ENCODE results near the gene TMEM232.
"Not testable (repeated sequence)": the region's sequence is repeated elsewhere in the genome, so short reads cannot be mapped to it uniquely, and the experiment has no call there.

Gene TMEM232

DNA sequence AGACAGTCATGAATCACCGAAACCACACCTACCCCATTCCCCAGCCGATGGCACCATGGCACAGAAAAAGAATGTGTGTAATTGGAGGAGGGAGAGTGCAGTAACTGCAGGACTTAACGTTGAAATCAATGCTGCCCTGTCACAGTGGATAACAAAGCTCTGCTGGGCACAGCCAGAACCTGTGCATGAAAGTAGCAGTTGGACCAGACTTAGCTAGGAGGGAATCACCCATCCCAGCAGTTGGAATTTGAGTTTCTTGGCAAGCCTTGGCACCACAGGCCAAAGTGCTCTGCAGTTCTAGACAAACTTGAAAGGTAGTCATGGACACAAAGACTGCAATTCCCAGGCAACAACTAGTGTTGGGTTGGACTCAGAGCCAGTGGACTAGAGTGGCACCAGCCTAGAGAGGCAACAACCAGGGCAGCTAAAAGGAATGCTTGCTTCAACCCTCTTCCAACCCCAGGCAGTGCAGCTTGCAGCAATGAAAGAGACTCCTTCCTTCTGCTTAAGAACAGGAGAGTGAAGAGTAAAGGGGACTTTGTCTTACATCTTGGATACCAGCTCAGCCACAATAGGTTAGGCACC is 19.1 kb downstream of the TMEM232 start:
- DNase-seq (ENCODE audit: low spot score) (no peak), FAIRE-seq (no peak)

DNA sequence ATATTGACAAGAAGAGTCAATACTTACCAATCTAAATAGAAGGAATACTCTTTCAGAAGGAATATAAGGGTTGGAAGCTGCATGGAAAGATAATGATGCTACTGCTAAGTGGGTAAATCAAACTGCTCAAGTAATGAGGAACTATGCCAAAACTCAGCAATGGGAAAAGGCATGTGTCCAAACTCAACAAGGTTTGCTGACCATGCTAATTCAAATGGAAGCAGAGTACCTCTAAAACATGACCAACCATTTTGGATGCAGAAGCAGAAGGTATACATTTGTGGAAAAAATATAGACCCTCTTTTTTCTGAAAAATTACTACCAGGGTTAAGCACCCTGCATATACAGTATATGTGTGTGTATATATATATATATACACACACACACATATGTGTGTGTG is 21.1 kb downstream of the TMEM232 start:
- FAIRE-seq (no peak), DNase-seq (ENCODE audit: low spot score) (no peak)

DNA sequence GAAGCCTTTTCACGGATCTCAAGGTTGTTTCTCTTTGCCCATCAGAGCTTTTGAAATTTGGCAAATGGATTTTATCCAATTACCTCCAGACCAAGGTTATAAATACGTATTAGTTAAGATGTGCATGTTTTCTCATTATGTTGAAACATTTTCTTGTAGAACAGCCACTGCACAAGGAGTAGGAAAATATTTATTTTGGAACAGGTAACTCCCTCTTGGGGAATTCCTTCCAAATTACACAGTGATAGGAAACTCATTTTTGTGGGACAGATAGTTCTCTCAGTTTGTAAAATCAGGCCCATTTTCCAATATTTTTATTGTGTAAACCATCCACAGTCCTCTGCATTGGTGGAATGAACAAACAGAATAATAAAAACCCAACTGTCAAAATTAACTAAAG is 23.0 kb downstream of the TMEM232 start:
- no peak for FAIRE-seq
- no peak for DNase-seq (ENCODE audit: low spot score)

DNA sequence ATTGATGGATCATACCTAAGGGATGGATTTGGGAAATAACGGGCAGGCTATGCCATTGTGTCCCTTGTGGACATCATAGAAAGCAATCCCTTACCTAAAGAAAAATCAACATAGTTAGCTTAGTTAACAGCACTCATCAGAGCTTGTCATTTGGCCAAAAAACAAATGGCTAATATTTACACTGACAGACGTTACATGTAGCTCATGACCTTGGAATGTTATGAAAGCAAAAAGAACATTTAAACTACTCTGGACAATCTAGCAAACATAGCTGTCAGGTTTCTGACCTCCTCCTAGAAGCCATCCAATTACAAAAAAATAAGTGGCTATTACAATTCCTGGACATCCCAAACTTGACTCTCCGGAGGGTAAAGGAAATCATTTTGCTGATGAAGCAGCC is 23.8 kb downstream of the TMEM232 start:
- no peak for DNase-seq (ENCODE audit: low spot score)
- no peak for FAIRE-seq

DNA sequence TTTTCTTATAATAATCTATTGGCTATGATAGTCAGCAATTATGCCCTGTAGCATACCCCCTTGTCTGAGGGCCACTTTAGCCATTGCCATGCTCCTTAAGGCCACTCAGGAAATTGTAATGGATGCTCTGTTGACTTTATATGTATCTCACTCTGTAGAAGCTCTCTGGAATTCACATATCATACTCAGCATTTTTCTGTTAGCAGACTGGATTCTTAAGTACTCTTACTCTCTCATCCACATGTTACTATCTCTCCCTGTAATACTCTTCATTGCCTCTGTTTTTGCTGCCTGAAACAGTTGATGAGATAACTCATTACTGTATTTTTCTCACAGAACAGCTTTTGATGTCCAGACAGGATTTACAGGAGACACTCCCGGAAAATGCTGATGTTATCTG is 24.2 kb downstream of the TMEM232 start:
- FAIRE-seq (no peak), DNase-seq (ENCODE audit: low spot score) (no peak)

DNA sequence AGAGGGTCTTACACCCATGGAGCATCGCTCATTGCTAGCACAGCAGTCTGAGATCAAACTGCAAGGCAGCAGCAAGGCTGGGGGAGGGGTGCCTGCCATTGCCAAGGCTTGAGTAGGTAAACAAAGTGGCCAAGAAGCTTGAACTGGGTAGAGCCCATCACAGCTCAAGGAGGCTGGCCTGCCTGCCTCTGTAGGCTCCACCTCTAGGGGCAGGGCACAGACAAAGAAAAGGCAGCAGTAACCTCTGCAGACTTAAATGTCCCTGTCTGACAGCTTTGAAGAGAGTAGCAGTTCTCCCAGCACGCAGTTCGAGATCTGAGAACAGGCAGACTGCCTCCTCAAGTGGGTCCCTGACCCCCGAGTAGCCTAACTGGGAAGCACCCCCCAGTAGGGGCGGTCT is 33.8 kb downstream of the TMEM232 start:
- FAIRE-seq; DNase-seq (ENCODE audit: low spot score): not testable (repeated sequence)

DNA sequence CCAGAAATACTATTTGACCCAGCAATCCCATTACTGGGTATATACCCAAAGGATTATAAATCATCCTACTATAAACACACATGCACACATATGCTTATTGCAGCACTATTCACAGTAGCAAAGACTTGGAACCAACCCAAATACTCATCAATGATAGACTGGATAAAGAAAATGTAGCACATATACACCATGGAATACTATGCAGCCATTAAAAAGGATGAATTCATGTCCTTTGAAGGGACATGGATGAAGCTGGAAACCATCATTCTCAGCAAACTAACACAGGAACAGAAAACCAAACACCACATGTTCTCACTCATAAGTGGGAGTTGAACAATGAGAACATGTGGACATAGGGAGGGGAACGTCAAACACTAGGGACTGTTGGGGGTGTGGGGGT is 35.9 kb downstream of the TMEM232 start:
- not testable (repeated sequence) for FAIRE-seq; DNase-seq (ENCODE audit: low spot score)

DNA sequence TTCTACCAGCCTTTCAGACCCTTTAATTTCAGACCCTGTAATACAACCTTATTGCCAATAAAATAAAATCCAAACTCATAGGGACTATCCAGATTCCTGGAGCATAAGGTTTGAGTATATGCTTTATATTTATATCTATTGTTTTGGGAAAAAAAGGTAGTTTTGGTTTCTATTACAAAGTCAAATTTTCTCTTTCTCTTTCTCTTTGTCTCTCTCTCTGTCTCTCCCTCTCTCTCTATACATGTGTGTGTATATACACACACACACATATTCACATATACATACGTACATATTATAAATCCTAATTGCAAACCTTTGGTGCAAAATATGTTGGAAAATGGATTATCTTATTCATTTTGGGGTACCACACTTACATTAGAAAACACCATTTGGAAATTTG is 39.0 kb downstream of the TMEM232 start:
- no peak for DNase-seq (ENCODE audit: low spot score)
- FAIRE-seq, result no peak

DNA sequence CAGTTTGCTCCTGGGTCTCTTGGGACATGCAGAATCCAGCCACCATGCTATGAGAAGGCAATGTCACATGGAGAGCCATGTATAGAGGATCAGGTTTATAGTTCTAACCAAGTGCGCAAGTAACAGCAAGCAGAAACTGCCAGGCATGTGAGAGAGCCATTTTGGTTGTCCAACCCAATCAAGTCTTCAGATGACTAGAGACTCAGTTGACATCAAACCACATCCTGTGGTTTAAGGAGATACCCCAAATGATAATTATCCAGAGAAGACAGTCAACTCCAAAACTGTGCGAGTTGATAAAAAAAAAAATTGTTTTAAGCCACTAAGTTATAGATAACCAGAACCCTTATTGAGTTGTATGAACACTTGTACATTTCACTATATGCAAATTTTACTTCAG is 40.2 kb downstream of the TMEM232 start:
- DNase-seq (ENCODE audit: low spot score), result no peak
- no peak for FAIRE-seq

DNA sequence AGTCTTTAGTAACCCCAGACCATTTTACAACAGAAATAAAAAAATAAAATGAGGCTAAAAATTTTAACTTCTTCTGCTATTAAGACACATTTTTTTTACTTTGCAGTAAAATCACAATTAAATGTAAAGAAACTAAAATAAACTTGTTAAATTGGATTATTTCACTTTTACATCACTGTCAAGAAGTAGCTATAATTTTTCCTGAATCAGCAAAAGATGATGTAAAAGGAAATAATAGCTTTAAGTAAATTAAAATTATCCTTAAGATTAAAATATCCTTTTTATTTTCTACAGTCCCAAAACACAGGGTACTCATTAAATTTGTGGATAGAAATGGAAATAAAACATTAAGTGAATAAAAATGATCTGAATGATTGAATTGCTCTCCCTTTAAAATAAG is 44.5 kb downstream of the TMEM232 start:
- no peak for FAIRE-seq
- DNase-seq (ENCODE audit: low spot score), result no peak

DNA sequence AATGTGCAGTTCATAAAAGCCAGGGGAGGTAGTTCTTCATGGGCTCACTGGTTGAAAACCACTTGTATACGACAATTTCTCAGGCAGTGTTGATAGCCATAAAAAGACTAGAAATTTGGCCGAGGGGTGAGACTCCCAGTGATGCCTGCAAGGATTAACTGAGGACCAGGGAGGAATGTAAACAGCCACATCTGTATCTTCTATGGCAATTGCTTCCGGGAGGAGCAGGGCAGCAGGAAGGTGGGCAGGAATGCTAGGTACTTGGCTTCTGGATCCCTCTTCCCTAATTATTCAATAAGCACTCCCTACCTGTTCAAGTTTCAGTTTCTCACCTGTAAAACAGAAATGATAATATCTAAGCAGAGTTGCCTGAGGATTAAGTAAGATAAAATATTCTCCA is 45.4 kb downstream of the TMEM232 start:
- FAIRE-seq (no peak), DNase-seq (ENCODE audit: low spot score) (no peak)

DNA sequence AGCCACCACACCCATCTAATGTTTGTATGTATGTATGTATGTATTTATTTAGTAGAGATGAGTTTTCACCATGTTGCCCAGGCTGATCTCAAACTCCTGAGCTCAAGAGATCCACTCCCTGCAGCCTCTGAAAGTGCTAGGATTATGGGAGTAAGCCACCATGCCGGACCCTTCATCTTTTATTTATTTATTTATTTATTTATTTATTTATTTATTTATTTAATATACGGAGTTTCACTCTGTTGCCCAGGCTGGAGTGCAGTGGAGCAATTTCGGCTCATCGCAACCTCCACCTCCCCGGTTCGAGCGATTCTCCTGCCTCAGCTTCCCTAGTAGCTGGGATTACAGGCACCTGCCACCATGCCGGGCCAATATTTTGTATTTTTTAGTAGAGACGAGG is 49.9 kb downstream of the TMEM232 start:
- not testable (repeated sequence) for DNase-seq (ENCODE audit: low spot score); FAIRE-seq

DNA sequence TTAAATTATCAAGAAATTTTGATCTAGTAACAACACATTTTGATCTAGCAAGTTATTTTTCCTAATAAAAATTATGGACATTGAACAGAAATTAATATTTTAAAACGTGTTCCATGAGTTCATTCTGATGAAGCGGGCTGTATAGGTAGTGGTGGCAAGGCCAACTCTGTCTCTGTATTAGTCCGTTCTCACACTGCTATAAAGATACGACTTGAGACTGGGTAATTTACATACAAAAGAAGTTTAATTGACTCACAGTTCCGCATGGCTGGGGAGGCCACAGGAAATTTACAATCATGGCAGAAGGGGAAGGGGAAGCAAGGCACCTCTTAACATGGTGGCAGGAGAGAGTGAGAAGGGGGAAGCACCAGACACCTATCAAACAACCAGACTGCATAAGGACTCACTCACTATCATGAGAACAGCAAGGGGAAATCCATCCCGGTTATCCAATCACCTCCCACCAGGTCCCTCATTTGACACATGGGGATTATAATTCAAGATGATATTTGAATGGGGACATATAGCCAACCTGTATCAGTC is 61.2 kb downstream of the TMEM232 start:
- DNase-seq (ENCODE audit: low spot score) (no peak), FAIRE-seq (no peak)

DNA sequence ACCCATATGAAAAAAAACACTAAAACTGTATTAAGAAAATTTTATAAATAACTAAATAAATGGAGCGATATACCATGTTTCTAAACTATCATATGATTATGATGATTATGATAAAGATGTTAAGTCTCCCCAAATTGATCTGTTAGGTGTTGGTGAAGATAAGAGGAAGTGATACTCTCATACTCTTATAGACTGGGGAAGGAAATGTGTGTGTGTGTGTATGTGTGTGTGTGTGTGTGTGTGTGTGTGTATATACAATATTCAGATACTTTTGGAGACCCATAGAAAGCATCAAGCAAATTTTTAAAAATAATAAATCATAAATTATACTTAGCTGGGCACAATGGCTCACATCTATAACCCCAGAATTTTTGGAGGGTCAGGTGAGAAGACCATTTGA is 62.9 kb downstream of the TMEM232 start:
- DNase-seq (ENCODE audit: low spot score) (no peak), FAIRE-seq (no peak)

DNA sequence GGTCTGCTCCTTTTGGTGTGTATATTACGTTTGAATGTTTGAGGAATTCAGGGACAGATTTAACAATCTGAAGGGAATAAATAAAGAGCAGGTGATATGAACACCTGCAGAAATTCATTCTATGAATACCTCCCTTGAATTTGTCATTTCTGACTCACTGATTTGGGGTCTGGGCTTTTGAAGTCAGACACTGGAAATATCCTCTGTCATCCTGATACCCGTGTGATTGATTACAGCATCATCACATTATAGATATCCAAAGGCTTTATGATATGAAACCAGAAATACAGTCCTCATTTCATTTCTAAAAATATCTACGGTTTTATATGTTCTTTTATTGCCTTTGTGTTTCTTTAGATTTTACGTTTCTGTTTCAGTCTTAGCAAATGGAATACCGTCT is 68.5 kb downstream of the TMEM232 start:
- no peak for FAIRE-seq
- no peak for DNase-seq (ENCODE audit: low spot score)

DNA sequence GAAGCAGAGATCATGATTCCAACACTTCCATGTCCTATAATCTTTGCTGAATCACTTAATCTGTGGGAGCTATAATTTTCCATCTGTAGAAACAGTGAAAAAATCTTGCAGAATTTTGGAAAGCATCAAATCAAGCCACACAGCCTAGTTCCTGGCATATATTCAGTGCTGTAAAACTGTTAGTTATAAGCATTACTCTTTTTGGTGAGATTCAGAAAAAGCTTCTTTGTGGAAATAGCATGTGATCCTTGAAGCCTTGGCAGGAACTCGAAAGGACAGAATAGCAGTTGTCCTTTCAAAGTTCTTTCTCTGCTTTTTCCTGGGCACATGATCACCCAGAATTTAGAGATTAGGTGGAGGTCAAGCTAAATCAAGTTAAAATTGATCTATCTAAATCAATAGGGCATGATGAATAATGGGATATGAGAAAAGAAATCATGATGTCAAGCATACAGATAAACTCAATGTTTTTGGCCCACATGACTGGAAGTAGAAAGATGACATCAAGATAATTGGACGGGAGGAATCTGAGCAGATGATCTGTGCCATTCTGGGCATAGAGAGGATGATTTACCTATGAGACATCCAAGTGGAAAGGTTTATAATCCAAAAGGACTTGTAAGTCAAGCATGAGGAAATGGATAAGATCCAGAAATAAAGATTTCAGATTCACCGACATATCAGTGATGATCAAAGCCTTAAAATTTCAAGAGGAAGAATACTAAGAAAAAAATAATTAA is 73.1 kb downstream of the TMEM232 start:
- FAIRE-seq (no peak), DNase-seq (ENCODE audit: low spot score) (no peak)

DNA sequence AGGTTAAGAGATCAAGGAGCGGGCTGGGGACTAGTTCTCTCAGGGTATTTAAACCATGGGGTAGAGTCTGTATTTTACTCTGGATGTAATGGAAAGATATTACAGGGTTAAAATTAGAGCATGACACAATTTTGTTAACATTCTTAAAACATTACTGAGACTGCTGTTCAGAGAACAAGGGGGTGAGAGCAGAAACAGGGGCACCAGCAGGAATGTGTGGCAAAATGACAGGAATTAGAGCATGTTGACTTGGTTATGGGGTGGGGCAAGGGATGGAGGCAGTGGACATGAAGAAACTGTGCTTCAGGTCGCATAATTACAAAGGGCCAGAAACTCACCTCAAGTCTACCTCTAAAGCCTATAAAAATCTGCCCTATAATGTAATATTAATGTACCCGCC is 75.0 kb downstream of the TMEM232 start:
- DNase-seq (ENCODE audit: low spot score) (no peak), FAIRE-seq (no peak)

DNA sequence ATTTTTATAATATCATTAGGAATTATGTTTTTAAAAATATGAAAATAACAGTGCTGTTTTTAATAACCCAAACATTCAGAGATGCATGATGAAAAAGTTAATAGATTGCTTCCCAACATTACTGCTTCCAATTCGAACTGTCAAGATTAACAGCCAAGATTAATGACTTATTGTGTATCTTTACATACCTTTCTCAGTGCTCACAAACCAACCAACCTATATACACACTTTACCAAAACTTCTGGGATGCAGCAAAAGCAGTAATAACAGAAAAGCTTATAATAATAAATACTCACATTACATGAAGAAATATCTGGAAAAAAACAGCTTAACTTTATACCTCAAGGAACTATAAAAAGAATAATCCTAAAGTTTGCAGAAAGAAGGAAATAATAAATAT is 82.1 kb downstream of the TMEM232 start:
- no peak for FAIRE-seq
- no peak for DNase-seq (ENCODE audit: low spot score)

DNA sequence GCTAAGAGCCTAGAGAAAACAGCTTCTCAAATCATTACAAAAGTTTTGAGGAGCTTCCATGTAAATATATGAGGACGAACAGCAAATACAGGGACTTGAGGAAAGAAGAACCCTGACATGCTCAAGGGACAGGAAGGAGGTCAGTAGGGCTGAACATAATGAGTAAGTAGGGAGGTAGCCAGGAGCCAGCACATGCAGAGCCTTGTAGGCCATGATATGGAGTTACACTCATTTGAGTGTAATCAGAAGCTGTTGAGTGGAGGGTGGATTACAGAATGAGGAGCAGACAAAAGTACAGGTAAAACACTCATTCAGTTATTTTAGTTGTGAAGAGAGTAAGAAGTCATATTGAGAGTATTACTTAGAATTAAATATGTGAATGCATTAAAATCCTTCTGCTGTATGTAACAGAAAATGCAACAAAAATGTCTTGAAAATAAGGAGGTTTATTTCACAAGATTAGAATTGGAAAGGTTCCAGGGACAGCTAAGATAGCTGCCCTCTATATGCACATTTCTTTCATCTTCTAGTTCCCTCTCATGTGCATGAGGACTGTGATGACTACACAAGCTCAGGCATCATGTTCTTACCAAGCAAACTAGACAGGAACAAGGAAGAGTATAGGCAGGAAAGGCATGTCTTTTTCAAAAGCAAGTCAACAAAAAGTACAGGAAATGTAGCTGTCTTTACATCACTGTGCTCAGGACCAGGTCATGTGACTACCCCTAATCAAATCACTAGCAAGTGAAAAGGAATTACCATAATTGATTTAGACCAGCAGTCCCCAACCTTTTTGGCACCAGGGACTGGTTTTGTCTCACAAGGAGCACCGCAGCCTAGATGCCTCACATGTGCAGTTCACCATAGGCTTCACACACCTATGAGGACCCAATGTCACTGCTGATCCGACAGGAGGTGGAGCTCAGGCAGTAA is 87.2 kb downstream of the TMEM232 start:
- peak; percentile 20 for FAIRE-seq
- no peak for DNase-seq (ENCODE audit: low spot score)

DNA sequence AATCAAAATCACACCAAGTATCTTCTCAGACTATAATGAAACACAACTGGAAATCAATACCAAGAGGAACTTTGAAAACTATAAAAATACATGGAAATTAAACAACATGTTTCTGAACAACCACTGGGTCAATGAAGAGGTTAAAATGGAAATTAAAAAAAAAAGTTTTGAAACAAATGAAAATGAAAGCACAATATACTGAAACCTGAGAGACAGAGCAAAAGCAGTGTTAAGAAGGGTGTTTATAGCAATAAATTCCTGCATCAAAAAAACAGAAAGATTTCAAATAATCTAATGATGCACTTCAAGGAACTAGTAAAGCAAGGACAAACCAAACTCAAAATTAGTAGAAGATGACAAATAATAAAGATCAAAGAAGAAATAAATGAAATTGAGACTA is 92.0 kb downstream of the TMEM232 start:
- FAIRE-seq (no peak), DNase-seq (ENCODE audit: low spot score) (no peak)

DNA sequence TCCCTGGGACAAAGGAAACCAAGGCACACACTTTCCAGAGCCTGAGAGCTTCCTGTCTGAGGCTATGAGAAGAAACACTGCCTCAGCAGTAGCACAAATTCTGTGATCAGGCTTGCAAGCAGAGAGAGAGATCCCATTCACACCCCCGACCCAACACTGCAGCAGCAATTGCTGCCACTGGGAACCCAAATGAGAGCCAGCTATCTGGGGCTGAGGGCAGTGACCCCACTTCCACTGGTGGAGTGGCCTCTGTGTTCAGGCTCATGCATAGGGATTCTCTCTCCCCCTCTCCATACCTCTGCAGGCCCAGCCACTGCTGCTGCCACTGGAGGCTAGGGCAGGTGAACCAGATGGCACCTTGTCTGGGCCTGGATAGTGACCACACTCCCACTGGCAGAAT is 95.2 kb downstream of the TMEM232 start:
- no peak for FAIRE-seq
- no peak for DNase-seq (ENCODE audit: low spot score)

DNA sequence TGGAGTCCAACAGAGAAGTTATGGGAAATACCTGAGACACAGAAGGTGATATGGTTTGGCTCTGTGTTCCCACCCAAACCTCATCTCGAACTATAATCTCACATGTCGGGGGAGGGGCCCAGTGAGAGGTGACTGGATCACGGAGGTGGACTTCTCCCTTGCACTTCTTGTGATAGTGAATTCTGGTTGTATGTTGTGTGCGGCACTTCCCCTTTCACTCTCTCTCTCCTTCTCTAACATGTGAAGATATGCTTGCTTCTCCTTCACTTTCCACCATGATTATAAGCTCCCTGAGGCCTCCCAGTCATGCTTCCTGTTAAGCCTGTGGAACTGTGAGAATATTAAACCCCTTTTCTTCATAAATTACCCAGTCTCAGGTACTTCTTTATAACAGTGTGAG is 96.1 kb downstream of the TMEM232 start:
- FAIRE-seq (no peak), DNase-seq (ENCODE audit: low spot score) (no peak)
